ENCODE results near the gene TAP1. TPM values are rescaled to one million over a fixed set of nuclear protein-coding genes. Genes with fewer than 3 reads are reported as not detected.

Gene TAP1
- total RNA-seq, 1 donor from 2014 or later, result 15.5 TPM

DNA sequence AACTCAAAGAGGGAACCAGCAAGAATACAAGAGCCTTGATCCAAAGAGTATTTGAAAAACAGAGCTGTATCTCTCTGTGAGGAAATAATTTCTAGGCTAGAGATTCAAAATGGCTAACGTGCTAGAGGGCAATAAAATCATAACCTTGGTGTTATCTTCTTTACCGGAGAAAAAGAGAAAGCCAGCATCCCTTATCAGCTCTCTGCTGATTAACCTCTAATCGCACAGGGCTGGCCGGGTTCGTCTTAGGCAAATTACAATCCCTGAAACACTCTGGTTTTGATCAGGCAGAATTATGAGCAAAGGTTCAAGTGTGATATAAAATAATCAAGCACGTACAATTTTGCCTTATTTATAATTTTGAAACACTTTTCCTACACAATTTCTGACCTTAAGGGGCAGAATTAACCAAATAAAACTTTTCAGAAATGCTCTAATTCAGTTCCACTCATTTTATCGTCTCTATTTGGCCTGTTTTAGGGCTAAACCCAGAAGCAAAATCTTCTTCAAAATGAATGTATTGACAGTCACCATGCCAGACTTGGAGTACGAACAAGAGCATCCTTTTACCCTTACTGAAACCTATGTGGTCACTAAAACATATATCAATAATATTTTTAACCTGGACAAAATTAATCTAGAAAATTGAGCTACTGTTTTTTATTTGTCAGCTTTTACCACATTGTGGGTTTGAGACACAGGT, 14.2 kb upstream of the TAP1 start:
- DNase-seq, result no peak
- Histone ChIP-seq H3K4me1 (peaks cover 4% of the 10 kb centered on the region), H3K27ac (replicated peaks) (no peak overlapping the region), H3K4me3 (no peak overlapping the region), H3K9me3 (replicated peaks) (peaks cover 8% of the 10 kb centered on the region), H3K27me3 (ENCODE audit: low read depth) (no peaks in the 10 kb centered on the region), H3K36me3 (no peaks in the 10 kb centered on the region)
- TF ChIP-seq, protein P1, sequence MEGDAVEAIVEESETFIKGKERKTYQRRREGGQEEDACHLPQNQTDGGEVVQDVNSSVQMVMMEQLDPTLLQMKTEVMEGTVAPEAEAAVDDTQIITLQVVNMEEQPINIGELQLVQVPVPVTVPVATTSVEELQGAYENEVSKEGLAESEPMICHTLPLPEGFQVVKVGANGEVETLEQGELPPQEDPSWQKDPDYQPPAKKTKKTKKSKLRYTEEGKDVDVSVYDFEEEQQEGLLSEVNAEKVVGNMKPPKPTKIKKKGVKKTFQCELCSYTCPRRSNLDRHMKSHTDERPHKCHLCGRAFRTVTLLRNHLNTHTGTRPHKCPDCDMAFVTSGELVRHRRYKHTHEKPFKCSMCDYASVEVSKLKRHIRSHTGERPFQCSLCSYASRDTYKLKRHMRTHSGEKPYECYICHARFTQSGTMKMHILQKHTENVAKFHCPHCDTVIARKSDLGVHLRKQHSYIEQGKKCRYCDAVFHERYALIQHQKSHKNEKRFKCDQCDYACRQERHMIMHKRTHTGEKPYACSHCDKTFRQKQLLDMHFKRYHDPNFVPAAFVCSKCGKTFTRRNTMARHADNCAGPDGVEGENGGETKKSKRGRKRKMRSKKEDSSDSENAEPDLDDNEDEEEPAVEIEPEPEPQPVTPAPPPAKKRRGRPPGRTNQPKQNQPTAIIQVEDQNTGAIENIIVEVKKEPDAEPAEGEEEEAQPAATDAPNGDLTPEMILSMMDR (IDR thresholded peaks at IDR 0.05; ENCODE audit: borderline replicate concordance), result no peak
- intact Hi-C loops (cut with micrococcal nuclease), result loop anchor here (5.0 kb wide), 1 partner anchor 40 kb away; no protein-coding TSS in a partner anchor

GRCh38 chr6:32867022-32867477, 13.5 kb upstream of the TAP1 start:
- H3K27me3 ChIP-seq (ENCODE audit: low read depth), result no peaks in the 10 kb centered on the region
- DNase-seq, result no peak
- no peak overlapping the region for H3K27ac ChIP-seq (replicated peaks)
- peaks cover 4% of the 10 kb centered on the region for H3K4me1 ChIP-seq
- peaks cover 1% of the 10 kb centered on the region for H3K9me3 ChIP-seq (replicated peaks)
- TF ChIP-seq, protein P1 (IDR thresholded peaks at IDR 0.05; ENCODE audit: borderline replicate concordance), result no peak
- no peaks in the 10 kb centered on the region for H3K36me3 ChIP-seq
- no peak overlapping the region for H3K4me3 ChIP-seq
- intact Hi-C loops (cut with micrococcal nuclease), result loop anchor here (5.0 kb wide), 1 partner anchor 40 kb away; no protein-coding TSS in a partner anchor

- Histone ChIP-seq H3K4me3 (no peak overlapping the region), H3K4me1 (peaks cover 4% of the 10 kb centered on the region), H3K9me3 (replicated peaks) (no peaks in the 10 kb centered on the region), H3K36me3 (no peaks in the 10 kb centered on the region), H3K27ac (replicated peaks) (no peak overlapping the region), H3K27me3 (ENCODE audit: low read depth) (no peaks in the 10 kb centered on the region)
- no peak for DNase-seq
- intact Hi-C loops (cut with micrococcal nuclease), result loop anchor here (5.0 kb wide), 1 partner anchor 39 kb away; no protein-coding TSS in a partner anchor
- TF ChIP-seq, protein P1 (IDR thresholded peaks at IDR 0.05; ENCODE audit: borderline replicate concordance), result no peak
Measured at GRCh38 chr6:32865724-32866443, 12.4 kb upstream of the TAP1 start.

GRCh38 chr6:32862725-32863124, 9.2 kb upstream of the TAP1 start:
- peaks cover 23% of the 10 kb centered on the region for H3K36me3 ChIP-seq
- no peak for DNase-seq
- TF ChIP-seq, protein P1 (IDR thresholded peaks at IDR 0.05; ENCODE audit: borderline replicate concordance), result no peak
- H3K27ac ChIP-seq (replicated peaks), result no peak overlapping the region
- intact Hi-C loops (cut with micrococcal nuclease), result no loop called here
- no peaks in the 10 kb centered on the region for H3K27me3 ChIP-seq (ENCODE audit: low read depth)
- no peak overlapping the region for H3K4me3 ChIP-seq
- H3K9me3 ChIP-seq (replicated peaks), result no peaks in the 10 kb centered on the region
- peaks cover under 1% of the 10 kb centered on the region for H3K4me1 ChIP-seq

GRCh38 chr6:32860674-32861073, 7.2 kb upstream of the TAP1 start:
- H3K27ac ChIP-seq (replicated peaks), result no peak overlapping the region

More at GRCh38 chr6:32860674-32861073, 7.2 kb upstream of the TAP1 start:
- H3K4me1 ChIP-seq, result peaks cover 2% of the 10 kb centered on the region
- H3K4me3 ChIP-seq, result no peak overlapping the region
- H3K36me3 ChIP-seq, result peaks cover 30% of the 10 kb centered on the region
- H3K9me3 ChIP-seq (replicated peaks), result no peaks in the 10 kb centered on the region
- DNase-seq, result no peak
- TF ChIP-seq, protein P1 (IDR thresholded peaks at IDR 0.05; ENCODE audit: borderline replicate concordance), result no peak
- intact Hi-C loops (cut with micrococcal nuclease), result no loop called here
- no peaks in the 10 kb centered on the region for H3K27me3 ChIP-seq (ENCODE audit: low read depth)

Data from left ventricle myocardium inferior (tissue), 1 donor.